T-helper 1 cell treated with Interleukin-12 subunit alpha and Interleukin-12 subunit beta and Interleukin-4 antibody, amounts not matched to agents 30 μg/mL and 1 μg/mL, for 36 hours (primary cell): Measurements from ENCODE around the gene ACOX2.
A peak's percentile ranks its signal among the peaks of the same experiment; 100 is the strongest.

ENCODE experiments used
- H3K27ac Mint-ChIP-seq: one replicate; pipeline ENCODE4 v1.8.0; 2021; ENCODE audit warnings: mild to moderate bottlenecking, mixed read lengths
- H3K27me3 Mint-ChIP-seq: one replicate; pipeline ENCODE4 v1.8.0; 2021; ENCODE audit warnings: low read depth, mixed read lengths
- H3K36me3 Mint-ChIP-seq: one replicate; pipeline ENCODE4 v1.8.0; 2021; ENCODE audit warnings: low read depth, mixed read lengths
- H3K4me1 Mint-ChIP-seq: one replicate; pipeline ENCODE4 v1.8.0; 2021; ENCODE audit warnings: low read depth, mixed read lengths
- H3K4me3 Mint-ChIP-seq: one replicate; pipeline ENCODE4 v1.8.0; 2021; ENCODE audit warnings: mild to moderate bottlenecking, moderate library complexity, mixed read lengths
- H3K9me3 Mint-ChIP-seq: one replicate; pipeline ENCODE4 v1.8.0; 2021; ENCODE audit warnings: mixed read lengths

ACOX2 gene

GRCh38 chr3:58490860-58491501 lies 46.0 kb downstream of the ACOX2 start:
- peaks cover 44% of the 10 kb centered on the region for H3K4me1 Mint-ChIP-seq
- H3K27ac Mint-ChIP-seq = no peak overlapping the region
- H3K27me3 Mint-ChIP-seq = peaks cover 64% of the 10 kb centered on the region
- peaks cover 5% of the 10 kb centered on the region for H3K36me3 Mint-ChIP-seq
- H3K4me3 Mint-ChIP-seq = peak overlapping the region; percentile 73
- H3K9me3 Mint-ChIP-seq = no peaks in the 10 kb centered on the region

GRCh38 chr3:58488967-58489366 lies 48.0 kb downstream of the ACOX2 start:
- Mint-ChIP-seq H3K36me3 (peaks cover under 1% of the 10 kb centered on the region), H3K4me1 (peaks cover 33% of the 10 kb centered on the region), H3K27ac (no peak overlapping the region), H3K27me3 (peaks cover 68% of the 10 kb centered on the region), H3K9me3 (no peaks in the 10 kb centered on the region), H3K4me3 (no peak overlapping the region)

GRCh38 chr3:58487140-58487886 lies 49.7 kb downstream of the ACOX2 start:
- no peaks in the 10 kb centered on the region for H3K9me3 Mint-ChIP-seq
- H3K4me3 Mint-ChIP-seq = no peak overlapping the region
- peaks cover 60% of the 10 kb centered on the region for H3K27me3 Mint-ChIP-seq
- H3K4me1 Mint-ChIP-seq = peaks cover 17% of the 10 kb centered on the region
- no peak overlapping the region for H3K27ac Mint-ChIP-seq
- no peaks in the 10 kb centered on the region for H3K36me3 Mint-ChIP-seq

- no peaks in the 10 kb centered on the region for H3K36me3 Mint-ChIP-seq
- H3K27me3 Mint-ChIP-seq = peaks cover 68% of the 10 kb centered on the region
- H3K4me1 Mint-ChIP-seq = peaks cover 14% of the 10 kb centered on the region
- no peaks in the 10 kb centered on the region for H3K9me3 Mint-ChIP-seq
- H3K4me3 Mint-ChIP-seq = no peak overlapping the region
- no peak overlapping the region for H3K27ac Mint-ChIP-seq
These were observed 51.1 kb downstream of the ACOX2 start for GRCh38 chr3:58485801-58486435.

GRCh38 chr3:58484722-58485069 lies 52.3 kb downstream of the ACOX2 start:
- H3K27me3 Mint-ChIP-seq = peaks cover 64% of the 10 kb centered on the region
- peaks cover 3% of the 10 kb centered on the region for H3K9me3 Mint-ChIP-seq
- H3K4me1 Mint-ChIP-seq = peaks cover 8% of the 10 kb centered on the region
- no peaks in the 10 kb centered on the region for H3K36me3 Mint-ChIP-seq
- H3K27ac Mint-ChIP-seq = no peak overlapping the region
- no peak overlapping the region for H3K4me3 Mint-ChIP-seq

- peaks cover 6% of the 10 kb centered on the region for H3K4me1 Mint-ChIP-seq
- H3K27ac Mint-ChIP-seq = no peak overlapping the region
- H3K27me3 Mint-ChIP-seq = peaks cover 59% of the 10 kb centered on the region
- no peak overlapping the region for H3K4me3 Mint-ChIP-seq
- peaks cover 4% of the 10 kb centered on the region for H3K9me3 Mint-ChIP-seq
- no peaks in the 10 kb centered on the region for H3K36me3 Mint-ChIP-seq
These were observed 52.8 kb downstream of the ACOX2 start for GRCh38 chr3:58484045-58484721.

GRCh38 chr3:58482917-58483636 lies 53.9 kb downstream of the ACOX2 start:
- Mint-ChIP-seq H3K27ac (no peak overlapping the region), H3K36me3 (peaks cover 2% of the 10 kb centered on the region), H3K9me3 (peaks cover 7% of the 10 kb centered on the region), H3K27me3 (peaks cover 53% of the 10 kb centered on the region), H3K4me3 (no peak overlapping the region), H3K4me1 (peaks cover 3% of the 10 kb centered on the region)

- H3K9me3 Mint-ChIP-seq = peaks cover 7% of the 10 kb centered on the region
- H3K4me3 Mint-ChIP-seq = no peak overlapping the region
- H3K4me1 Mint-ChIP-seq = peaks cover 1% of the 10 kb centered on the region
- H3K36me3 Mint-ChIP-seq = peaks cover 4% of the 10 kb centered on the region
- no peak overlapping the region for H3K27ac Mint-ChIP-seq
- peaks cover 34% of the 10 kb centered on the region for H3K27me3 Mint-ChIP-seq
These were observed 56.7 kb downstream of the ACOX2 start for GRCh38 chr3:58480309-58480708.

- Mint-ChIP-seq H3K4me1 (peaks cover 16% of the 10 kb centered on the region), H3K4me3 (no peak overlapping the region), H3K27me3 (peaks cover 29% of the 10 kb centered on the region), H3K9me3 (peaks cover 7% of the 10 kb centered on the region), H3K27ac (no peak overlapping the region), H3K36me3 (peaks cover 5% of the 10 kb centered on the region)
These were observed 58.2 kb downstream of the ACOX2 start for GRCh38 chr3:58478781-58479180.

- Mint-ChIP-seq H3K27ac (no peak overlapping the region), H3K27me3 (peaks cover 10% of the 10 kb centered on the region), H3K36me3 (peaks cover 9% of the 10 kb centered on the region), H3K9me3 (peaks cover 4% of the 10 kb centered on the region), H3K4me3 (no peak overlapping the region), H3K4me1 (peaks cover 47% of the 10 kb centered on the region)
These were observed 61.9 kb downstream of the ACOX2 start for GRCh38 chr3:58474967-58475578.

GRCh38 chr3:58474348-58474911 lies 62.6 kb downstream of the ACOX2 start:
- Mint-ChIP-seq H3K9me3 (peaks cover 4% of the 10 kb centered on the region), H3K27ac (no peak overlapping the region), H3K36me3 (peaks cover 9% of the 10 kb centered on the region), H3K4me1 (peaks cover 52% of the 10 kb centered on the region), H3K4me3 (no peak overlapping the region), H3K27me3 (peaks cover 10% of the 10 kb centered on the region)

GRCh38 chr3:58473275-58473674 lies 63.7 kb downstream of the ACOX2 start:
- Mint-ChIP-seq H3K27ac (no peak overlapping the region), H3K36me3 (peaks cover 7% of the 10 kb centered on the region), H3K4me3 (no peak overlapping the region), H3K9me3 (no peaks in the 10 kb centered on the region), H3K27me3 (peaks cover 7% of the 10 kb centered on the region), H3K4me1 (peaks cover 60% of the 10 kb centered on the region)

- H3K4me3 Mint-ChIP-seq = peak overlapping the region; percentile 42
- no peaks in the 10 kb centered on the region for H3K9me3 Mint-ChIP-seq
- peak overlapping the region; percentile 90 for H3K27ac Mint-ChIP-seq
- no peaks in the 10 kb centered on the region for H3K27me3 Mint-ChIP-seq
- peaks cover 5% of the 10 kb centered on the region for H3K36me3 Mint-ChIP-seq
- H3K4me1 Mint-ChIP-seq = peaks cover 64% of the 10 kb centered on the region
These were observed 65.7 kb downstream of the ACOX2 start for GRCh38 chr3:58471025-58471887.
